SKM-1 (cell line): ENCODE measurements around the gene HEPACAM.

Source experiments
- DNase-seq: peaks from one replicate; lab custom pipeline; 2025; ENCODE audit not compliant: unreplicated experiment; lab: John Stamatoyannopoulos, UW

The HEPACAM gene

GRCh38 chr11:124900464-124900863 lies 35.4 kb downstream of the HEPACAM start:
- no peak for DNase-seq

GRCh38 chr11:124899383-124900145 lies 36.3 kb downstream of the HEPACAM start:
- no peak for DNase-seq

GRCh38 chr11:124898711-124899110 lies 37.1 kb downstream of the HEPACAM start:
- DNase-seq, result no peak

- no peak for DNase-seq
Observed at GRCh38 chr11:124898263-124898680, 37.6 kb downstream of the HEPACAM start.

GRCh38 chr11:124897674-124898262 lies 38.1 kb downstream of the HEPACAM start, which contains the start of gene ROBO4:
ROBO4 (minus strand) TSS chr11:124897865; CDS start chr11:124897795, 70 bp downstream.
- DNase-seq, result no peak

GRCh38 chr11:124896821-124897391 lies 38.9 kb downstream of the HEPACAM start:
- no peak for DNase-seq

- no peak for DNase-seq
Observed at GRCh38 chr11:124896071-124896750, 39.6 kb downstream of the HEPACAM start.

- DNase-seq, result no peak
Observed at GRCh38 chr11:124895471-124895971, 40.3 kb downstream of the HEPACAM start.

GRCh38 chr11:124894606-124895430 lies 41.0 kb downstream of the HEPACAM start:
- no peak for DNase-seq

GRCh38 chr11:124893781-124894401 lies 42.0 kb downstream of the HEPACAM start:
- DNase-seq, result no peak

GRCh38 chr11:124892750-124893454 lies 42.9 kb downstream of the HEPACAM start:
- DNase-seq, result no peak

GRCh38 chr11:124892146-124892545 lies 43.7 kb downstream of the HEPACAM start:
- no peak for DNase-seq

- no peak for DNase-seq
Observed at GRCh38 chr11:124891373-124891861, 44.4 kb downstream of the HEPACAM start.

- DNase-seq, result no peak
Observed at GRCh38 chr11:124890683-124891372, 45.0 kb downstream of the HEPACAM start.

- no peak for DNase-seq
Observed at GRCh38 chr11:124890151-124890550, 45.7 kb downstream of the HEPACAM start.

GRCh38 chr11:124889191-124890091 lies 46.4 kb downstream of the HEPACAM start:
- no peak for DNase-seq

GRCh38 chr11:124887667-124888013 lies 48.2 kb downstream of the HEPACAM start:
- DNase-seq, result no peak
